Neural cell (in vitro differentiated cells): ENCODE measurements around the gene DENND4A. TPM values are rescaled to one million over a fixed set of nuclear protein-coding genes. Genes with fewer than 3 reads are reported as not detected.
"Not testable (repeated sequence)": the region's sequence is repeated elsewhere in the genome, so short reads cannot be mapped to it uniquely, and the experiment has no call there.

Experiments used
- H2AFZ ChIP-seq: fragments of 200-600, 300-800 bp; sonication (generic), shearing (Covaris generic); 2 replicates; pipeline ENCODE4 v1.6.0; 2014; ENCODE audit warnings: low read depth, mild to moderate bottlenecking, antibody characterized with exemption, low read length, moderate library complexity
- H3F3A ChIP-seq: fragments of 200-600 bp; shearing (Covaris generic); 2 replicates; pipeline ENCODE4 v1.6.1; 2016; ENCODE audit warnings: mild to moderate bottlenecking, moderate library complexity, mixed read lengths, antibody characterized with exemption, low read length; ENCODE audit not compliant: insufficient read depth, poor library complexity, severe bottlenecking
- H3K27ac ChIP-seq: fragments of 200-600, 300-800 bp; sonication (generic), shearing (Covaris generic); 2 replicates; pipeline ENCODE4 v1.5.1; 2014; ENCODE audit warnings: mild to moderate bottlenecking, low read length, moderate library complexity
- H3K27me3 ChIP-seq: fragments of 300-800, 200-600 bp; sonication (generic), shearing (Covaris generic); 2 replicates; pipeline ENCODE4 v1.6.0; 2014; ENCODE audit warnings: mild to moderate bottlenecking, low read depth, low read length, moderate library complexity; ENCODE audit not compliant: insufficient read depth
- H3K36me3 ChIP-seq: fragments of 300-800, 200-600 bp; sonication (generic), shearing (Covaris generic); 2 replicates; pipeline ENCODE4 v1.5.1; 2014; ENCODE audit warnings: mild to moderate bottlenecking, antibody characterized with exemption, low read length, moderate library complexity; ENCODE audit not compliant: insufficient read depth
- H3K4me2 ChIP-seq: fragments of 300-800, 200-600 bp; sonication (generic), shearing (Covaris generic); 2 replicates; pipeline ENCODE4 v1.6.0; 2014; ENCODE audit warnings: mild to moderate bottlenecking, low read length
- H3K4me3 ChIP-seq: fragments of 300-800, 200-600 bp; sonication (generic), shearing (Covaris generic); 2 replicates; pipeline ENCODE4 v1.5.1; 2014; ENCODE audit warnings: mild to moderate bottlenecking, low read length, moderate library complexity
- H3K79me2 ChIP-seq: fragments of 200-600 bp; shearing (Covaris generic); replicated peaks from 2 replicates; pipeline ENCODE4 v1.6.0; 2014; ENCODE audit warnings: mild to moderate bottlenecking, low read length, moderate library complexity; ENCODE audit not compliant: insufficient read depth
- H3K9ac ChIP-seq: fragments of 300-800, 200-600 bp; sonication (generic), shearing (Covaris generic); 2 replicates; pipeline ENCODE4 v1.6.1; 2016; ENCODE audit warnings: mild to moderate bottlenecking, low read length, mixed read lengths
- H3K9me2 ChIP-seq: fragments of 200-600 bp; shearing (Covaris generic); 2 replicates; pipeline ENCODE4 v1.6.1; 2016; ENCODE audit warnings: mild to moderate bottlenecking, low read length, mixed read lengths; ENCODE audit not compliant: insufficient read depth
- H3K9me3 ChIP-seq: fragments of 200-600, 300-800 bp; sonication (generic), shearing (Covaris generic); 2 replicates; pipeline ENCODE4 v1.6.1; 2016; ENCODE audit warnings: mild to moderate bottlenecking, mixed run types, low read length, moderate library complexity, mixed read lengths
- H4K20me1 ChIP-seq: fragments of 200-600 bp; shearing (Covaris generic); 2 replicates; pipeline ENCODE4 v1.6.1; 2016; ENCODE audit warnings: mild to moderate bottlenecking, mixed run types; ENCODE audit not compliant: insufficient read depth
- CTCF ChIP-seq: fragments of 450-650 bp; IDR thresholded peaks from 2 replicates; pipeline ENCODE4 v1.5.1; 2014; ENCODE audit warnings: antibody characterized with exemption, mild to moderate bottlenecking, moderate library complexity; ENCODE audit not compliant: poor library complexity, severe bottlenecking
- EP300 ChIP-seq: fragments of 450-650 bp; conservative IDR thresholded peaks from 2 replicates; pipeline ENCODE4 v1.6.1; 2014; ENCODE audit warnings: antibody characterized with exemption, mild to moderate bottlenecking, moderate library complexity; ENCODE audit not compliant: poor library complexity, severe bottlenecking
- EZH2 ChIP-seq: fragments of 200-600, 300-800 bp; shearing (Covaris generic), sonication (generic); IDR thresholded peaks from 2 replicates; pipeline ENCODE4 v1.6.1; 2014; ENCODE audit warnings: antibody characterized with exemption, low read length, borderline replicate concordance, mild to moderate bottlenecking; ENCODE audit not compliant: insufficient read depth, poor library complexity, severe bottlenecking
- MXI1 ChIP-seq: fragments of 450-650 bp; conservative IDR thresholded peaks from 2 replicates; pipeline ENCODE4 v1.6.1; 2014; ENCODE audit warnings: antibody characterized with exemption, mild to moderate bottlenecking; ENCODE audit not compliant: poor library complexity, severe bottlenecking
- POLR2AphosphoS5 ChIP-seq: IDR thresholded peaks from 2 replicates; pipeline ENCODE4 v1.6.1; 2012
- RAD21 ChIP-seq: fragments of 450-650 bp; conservative IDR thresholded peaks from 2 replicates; pipeline ENCODE4 v1.6.1; 2014; ENCODE audit warnings: antibody characterized with exemption, mild to moderate bottlenecking, moderate library complexity
- REST ChIP-seq: IDR thresholded peaks from 2 replicates; pipeline ENCODE4 v1.6.1; 2012; ENCODE audit warnings: borderline replicate concordance
- SMC3 ChIP-seq: fragments of 450-650 bp; conservative IDR thresholded peaks from 2 replicates; pipeline ENCODE4 v1.6.1; 2014; ENCODE audit warnings: antibody characterized with exemption, mild to moderate bottlenecking, moderate library complexity; ENCODE audit not compliant: poor library complexity
- TAF1 ChIP-seq: IDR thresholded peaks from 2 replicates; pipeline ENCODE4 v1.6.1; 2012; ENCODE audit warnings: low read depth
- polyA plus RNA-seq: library from polyadenylated mRNA; depleted of rRNA; stranded (reverse); fragments of >200 nt; gene quantifications from 2 replicates; pipeline ENCODE4 v1.2.3, GENCODE V29; 2014

The DENND4A gene
- polyA plus RNA-seq, 1 donor from 2014 or later, result 7.5 TPM

- H3K4me2 ChIP-seq, result no peak overlapping the region
- no peaks in the 10 kb centered on the region for H4K20me1 ChIP-seq
- H3K27ac ChIP-seq, result no peak overlapping the region
- no peaks in the 10 kb centered on the region for H3K9me2 ChIP-seq
- TF ChIP-seq TAF1, result no peak
- no peak for TF ChIP-seq POLR2AphosphoS5
- TF ChIP-seq SMC3, result no peak
- TF ChIP-seq EZH2, result no peak
- TF ChIP-seq RAD21, result no peak
- TF ChIP-seq MXI1, result no peak
- TF ChIP-seq CTCF, result no peak
- TF ChIP-seq EP300, result no peak
- TF ChIP-seq REST, result no peak
- no peak overlapping the region for H3K4me3 ChIP-seq
- H2AFZ ChIP-seq, result no peak overlapping the region
- no peaks in the 10 kb centered on the region for H3K79me2 ChIP-seq
- no peaks in the 10 kb centered on the region for H3F3A ChIP-seq
- no peak overlapping the region for H3K9ac ChIP-seq
- H3K27me3 ChIP-seq, result no peaks in the 10 kb centered on the region
- H3K36me3 ChIP-seq, result no peaks in the 10 kb centered on the region
- H3K9me3 ChIP-seq, result no peaks in the 10 kb centered on the region
Measured at GRCh38 chr15:65816441-65816840, 24.3 kb upstream of the DENND4A start.

GRCh38 chr15:65816008-65816407 lies 23.9 kb upstream of the DENND4A start:
- not testable (repeated sequence) for H4K20me1 ChIP-seq, H3K4me2 ChIP-seq, H3K27ac ChIP-seq, H3K27me3 ChIP-seq, H2AFZ ChIP-seq, H3F3A ChIP-seq, H3K79me2 ChIP-seq, H3K9me2 ChIP-seq, H3K4me3 ChIP-seq, H3K9ac ChIP-seq, H3K36me3 ChIP-seq, H3K9me3 ChIP-seq

GRCh38 chr15:65814271-65814670 lies 22.2 kb upstream of the DENND4A start:
- H3K9me2 ChIP-seq, H3F3A ChIP-seq, H4K20me1 ChIP-seq: not testable (repeated sequence)

More at GRCh38 chr15:65814271-65814670, 22.2 kb upstream of the DENND4A start:
- not testable (repeated sequence) for H3K27me3 ChIP-seq, H3K79me2 ChIP-seq, H3K9me3 ChIP-seq, H3K27ac ChIP-seq, H3K4me3 ChIP-seq, H3K4me2 ChIP-seq, H3K9ac ChIP-seq, H3K36me3 ChIP-seq, H2AFZ ChIP-seq
